Nephron (organoid): ENCODE results near the gene LRRC56.

Experiments used
- H3K27ac Mint-ChIP-seq, 3 experiments: 2 replicates each; pipeline ENCODE4 v1.8.0; 2020; ENCODE audit warnings: mixed read lengths in 3 of 3, mild to moderate bottlenecking in 2 of 3, moderate library complexity in 1 of 3
- H3K27me3 Mint-ChIP-seq: 2 replicates; pipeline ENCODE4 v1.8.0; 2021; ENCODE audit warnings: low read depth, mild to moderate bottlenecking, moderate library complexity, mixed read lengths
- H3K36me3 Mint-ChIP-seq: 2 replicates; pipeline ENCODE4 v1.8.0; 2020; ENCODE audit warnings: low read depth, mixed read lengths
- H3K4me1 Mint-ChIP-seq: 2 replicates; pipeline ENCODE4 v1.8.0; 2020; ENCODE audit warnings: mixed read lengths
- H3K4me3 Mint-ChIP-seq, 3 experiments: 2 replicates each; pipeline ENCODE4 v1.8.0; 2020; ENCODE audit warnings: mild to moderate bottlenecking in 3 of 3, mixed read lengths in 3 of 3, moderate library complexity in 2 of 3
- H3K9me3 Mint-ChIP-seq: 2 replicates; pipeline ENCODE4 v1.8.0; 2020; ENCODE audit warnings: mixed read lengths
- TF ChIP-seq, protein P1 (sequence below), 3 experiments: fragments of 200-600 bp; sonication (generic); IDR thresholded peaks; one replicate each; pipeline ENCODE4 v1.5.0; 2021; ENCODE audit warnings: antibody characterized with exemption in 3 of 3; ENCODE audit not compliant: unreplicated experiment in 3 of 3

Gene LRRC56

DNA sequence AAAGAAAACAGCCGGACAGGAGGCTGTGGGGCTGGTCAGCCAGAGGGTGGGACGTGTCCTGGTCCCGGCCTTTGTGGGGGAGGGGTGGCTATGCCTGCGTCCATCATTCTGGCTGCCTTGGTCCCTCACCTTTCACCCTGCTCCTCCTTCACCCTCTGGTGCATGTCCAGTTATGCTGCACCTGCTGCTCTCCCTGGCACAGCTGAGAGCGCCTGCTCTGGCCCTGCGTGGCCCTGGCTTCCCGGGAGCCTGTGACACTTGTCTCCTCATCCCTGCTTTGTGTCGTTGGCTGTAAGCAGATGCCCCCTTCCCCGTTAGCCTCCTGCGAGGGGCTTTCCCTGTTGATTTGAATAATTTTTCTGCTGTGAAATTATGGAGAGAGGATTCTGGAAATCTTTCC is 55.6 kb downstream of the LRRC56 start:
- no peak overlapping the region for H3K4me3 Mint-ChIP-seq
- H3K27me3 Mint-ChIP-seq: no peaks in the 10 kb centered on the region
- H3K9me3 Mint-ChIP-seq: no peaks in the 10 kb centered on the region
- H3K36me3 Mint-ChIP-seq: peaks cover 60% of the 10 kb centered on the region
- no peaks in the 10 kb centered on the region for H3K4me1 Mint-ChIP-seq
- TF ChIP-seq, protein P1, sequence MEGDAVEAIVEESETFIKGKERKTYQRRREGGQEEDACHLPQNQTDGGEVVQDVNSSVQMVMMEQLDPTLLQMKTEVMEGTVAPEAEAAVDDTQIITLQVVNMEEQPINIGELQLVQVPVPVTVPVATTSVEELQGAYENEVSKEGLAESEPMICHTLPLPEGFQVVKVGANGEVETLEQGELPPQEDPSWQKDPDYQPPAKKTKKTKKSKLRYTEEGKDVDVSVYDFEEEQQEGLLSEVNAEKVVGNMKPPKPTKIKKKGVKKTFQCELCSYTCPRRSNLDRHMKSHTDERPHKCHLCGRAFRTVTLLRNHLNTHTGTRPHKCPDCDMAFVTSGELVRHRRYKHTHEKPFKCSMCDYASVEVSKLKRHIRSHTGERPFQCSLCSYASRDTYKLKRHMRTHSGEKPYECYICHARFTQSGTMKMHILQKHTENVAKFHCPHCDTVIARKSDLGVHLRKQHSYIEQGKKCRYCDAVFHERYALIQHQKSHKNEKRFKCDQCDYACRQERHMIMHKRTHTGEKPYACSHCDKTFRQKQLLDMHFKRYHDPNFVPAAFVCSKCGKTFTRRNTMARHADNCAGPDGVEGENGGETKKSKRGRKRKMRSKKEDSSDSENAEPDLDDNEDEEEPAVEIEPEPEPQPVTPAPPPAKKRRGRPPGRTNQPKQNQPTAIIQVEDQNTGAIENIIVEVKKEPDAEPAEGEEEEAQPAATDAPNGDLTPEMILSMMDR (IDR thresholded peaks at IDR 0.05; ENCODE audit: unreplicated experiment in 3 of 3): no peak
- H3K27ac Mint-ChIP-seq: no peak overlapping the region

DNA sequence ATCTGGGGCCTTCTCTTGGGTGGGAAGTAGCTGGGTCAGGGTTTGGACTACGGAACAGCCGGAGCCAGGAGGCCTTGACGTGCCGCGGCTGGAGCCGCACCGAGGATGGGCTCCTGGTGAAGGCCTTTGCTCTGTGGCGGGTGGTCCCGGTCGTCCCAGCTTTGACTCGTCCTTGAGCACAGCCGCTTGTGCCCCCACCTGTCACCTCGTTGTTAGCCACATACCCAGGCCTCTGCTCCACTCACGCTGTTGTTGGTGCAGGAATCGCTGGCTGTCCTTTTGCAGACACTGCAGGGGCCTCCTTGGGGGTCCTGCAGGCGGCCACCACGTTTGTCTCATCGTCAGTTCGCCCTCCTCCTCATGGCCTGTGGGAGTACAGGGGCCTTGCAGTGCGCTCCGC is 56.0 kb downstream of the LRRC56 start:
- Mint-ChIP-seq H3K36me3 (peaks cover 58% of the 10 kb centered on the region), H3K4me1 (no peaks in the 10 kb centered on the region), H3K27me3 (no peaks in the 10 kb centered on the region), H3K4me3 (no peak overlapping the region), H3K9me3 (no peaks in the 10 kb centered on the region), H3K27ac (no peak overlapping the region)
- TF ChIP-seq, protein P1 (IDR thresholded peaks at IDR 0.05; ENCODE audit: unreplicated experiment in 3 of 3): no peak

DNA sequence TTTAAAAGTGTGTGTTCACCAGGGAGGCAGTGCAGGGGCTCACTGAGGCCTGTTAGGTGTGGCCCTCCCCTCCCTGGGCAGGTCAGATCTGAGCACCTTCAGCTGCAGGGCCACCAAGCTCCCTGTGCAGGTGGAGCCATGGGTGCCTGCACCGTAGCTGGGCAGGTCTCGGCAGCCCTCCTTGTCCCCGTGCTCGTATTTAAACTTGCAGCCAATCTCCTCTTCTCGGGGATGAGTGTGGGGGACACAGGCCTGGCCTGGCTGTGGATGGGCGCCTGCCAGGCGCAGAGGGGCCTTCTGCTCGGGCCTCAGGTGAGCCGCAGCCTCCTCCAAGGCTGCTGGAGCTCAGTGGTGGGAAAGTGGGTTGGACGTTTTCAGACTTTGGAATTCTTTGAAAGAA is 58.1 kb downstream of the LRRC56 start:
- H3K4me3 Mint-ChIP-seq: no peak overlapping the region
- H3K9me3 Mint-ChIP-seq: no peaks in the 10 kb centered on the region
- H3K27ac Mint-ChIP-seq: no peak overlapping the region
- peaks cover 47% of the 10 kb centered on the region for H3K36me3 Mint-ChIP-seq
- H3K27me3 Mint-ChIP-seq: no peaks in the 10 kb centered on the region
- TF ChIP-seq, protein P1 (IDR thresholded peaks at IDR 0.05; ENCODE audit: unreplicated experiment in 3 of 3): no peak
- no peaks in the 10 kb centered on the region for H3K4me1 Mint-ChIP-seq

DNA sequence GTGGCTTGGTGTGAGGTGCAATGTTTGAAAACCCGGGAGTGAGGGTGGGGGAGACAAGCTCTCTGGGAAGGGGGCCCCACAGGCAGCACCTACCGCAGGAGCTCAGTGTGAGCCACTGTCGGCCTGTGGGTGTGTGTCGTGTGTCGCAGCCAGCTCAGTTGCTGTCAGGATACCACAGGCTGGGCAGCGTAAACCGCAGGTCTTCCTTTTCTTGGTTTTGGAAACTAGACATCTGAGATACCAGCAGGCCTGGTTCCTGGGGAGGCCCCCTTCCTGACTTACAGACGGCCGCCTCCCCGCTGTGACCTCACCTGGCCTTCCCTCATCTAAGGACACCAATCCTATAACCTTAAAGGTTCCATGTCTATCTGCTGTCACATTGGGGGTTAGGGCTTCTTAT is 59.0 kb downstream of the LRRC56 start:
- H3K9me3 Mint-ChIP-seq: no peaks in the 10 kb centered on the region
- H3K27ac Mint-ChIP-seq: no peak overlapping the region
- no peaks in the 10 kb centered on the region for H3K27me3 Mint-ChIP-seq
- peaks cover 41% of the 10 kb centered on the region for H3K36me3 Mint-ChIP-seq
- TF ChIP-seq, protein P1 (IDR thresholded peaks at IDR 0.05; ENCODE audit: unreplicated experiment in 3 of 3): no peak
- H3K4me1 Mint-ChIP-seq: no peaks in the 10 kb centered on the region
- H3K4me3 Mint-ChIP-seq: no peak overlapping the region

DNA sequence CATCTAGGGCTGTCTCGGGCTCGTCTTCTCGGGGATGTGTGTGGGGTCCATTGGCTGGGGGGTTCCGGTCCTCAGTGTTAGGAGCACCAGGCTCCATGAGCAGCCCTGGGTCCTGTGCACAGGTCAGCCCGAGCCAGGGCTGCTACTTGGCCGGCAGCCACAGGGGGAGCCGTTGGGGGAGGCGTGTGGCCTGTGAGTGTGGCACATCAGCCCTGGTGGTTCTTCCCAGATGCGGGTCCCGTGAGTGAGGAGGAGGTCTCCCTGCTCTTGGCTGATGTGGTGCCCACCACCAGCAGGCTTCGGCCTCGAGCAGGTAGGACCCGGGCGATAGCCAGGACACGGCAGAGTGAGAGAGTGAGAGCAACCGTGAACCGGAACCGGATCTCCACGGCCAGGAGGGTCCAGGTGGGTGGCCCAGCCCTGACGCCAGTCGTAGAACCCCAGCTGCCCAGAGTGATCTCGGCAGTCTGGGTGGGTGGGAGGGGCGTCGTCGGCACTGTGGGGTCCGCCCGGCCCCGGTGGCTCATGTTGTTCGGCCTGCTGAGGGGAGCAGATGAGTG is 59.9 kb downstream of the LRRC56 start:
- no peaks in the 10 kb centered on the region for H3K9me3 Mint-ChIP-seq
- TF ChIP-seq, protein P1 (IDR thresholded peaks at IDR 0.05; ENCODE audit: unreplicated experiment in 3 of 3): no peak
- no peaks in the 10 kb centered on the region for H3K27me3 Mint-ChIP-seq
- H3K4me3 Mint-ChIP-seq: no peak overlapping the region
- peaks cover 47% of the 10 kb centered on the region for H3K36me3 Mint-ChIP-seq
- H3K27ac Mint-ChIP-seq: no peak overlapping the region
- no peaks in the 10 kb centered on the region for H3K4me1 Mint-ChIP-seq

DNA sequence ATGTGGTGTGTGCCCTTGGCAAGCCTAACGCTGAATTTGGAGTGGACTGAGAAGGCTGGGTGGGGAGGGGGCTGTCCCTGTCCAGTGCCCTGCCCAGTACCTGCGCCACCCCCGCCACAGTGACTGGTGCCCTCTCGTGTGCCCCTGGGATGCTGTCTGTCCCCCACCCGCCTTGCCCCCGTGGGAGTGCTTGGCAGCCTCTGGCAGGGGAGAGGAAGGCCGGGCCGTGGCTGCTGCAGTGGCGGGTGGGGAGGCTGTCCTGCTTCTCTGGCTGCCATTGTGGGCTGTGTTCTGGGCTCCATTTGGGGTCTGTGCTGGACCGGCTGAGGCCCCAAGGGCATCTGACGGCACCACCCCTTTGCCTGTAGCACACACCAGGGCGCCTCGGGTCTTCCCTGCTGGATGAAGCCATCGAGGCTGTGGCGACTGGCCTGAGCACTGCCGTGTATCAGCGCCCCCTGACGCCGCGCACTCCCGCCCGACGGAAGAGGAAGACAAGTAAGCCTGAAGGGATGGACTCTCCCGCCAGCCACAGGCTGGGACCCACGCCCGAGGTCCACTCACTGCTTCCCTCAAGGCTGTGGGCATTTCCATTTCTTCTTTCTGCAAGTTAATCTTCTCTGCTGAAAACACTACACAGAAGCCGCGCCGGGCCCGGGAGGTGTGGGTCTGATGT is 60.8 kb downstream of the LRRC56 start:
- Mint-ChIP-seq H3K36me3 (peaks cover 41% of the 10 kb centered on the region), H3K27ac (no peak overlapping the region), H3K4me3 (no peak overlapping the region), H3K27me3 (no peaks in the 10 kb centered on the region), H3K9me3 (no peaks in the 10 kb centered on the region), H3K4me1 (no peaks in the 10 kb centered on the region)
- TF ChIP-seq, protein P1 (IDR thresholded peaks at IDR 0.05; ENCODE audit: unreplicated experiment in 3 of 3): no peak
